ENCODE results near the gene ZNF184. TPM values are rescaled to one million over a fixed set of nuclear protein-coding genes. Genes with fewer than 3 reads are reported as not detected.

Gene ZNF184
- total and polyA plus RNA-seq, 4 donors = 10.1 to 21.5 (median 16.4) TPM

DNA sequence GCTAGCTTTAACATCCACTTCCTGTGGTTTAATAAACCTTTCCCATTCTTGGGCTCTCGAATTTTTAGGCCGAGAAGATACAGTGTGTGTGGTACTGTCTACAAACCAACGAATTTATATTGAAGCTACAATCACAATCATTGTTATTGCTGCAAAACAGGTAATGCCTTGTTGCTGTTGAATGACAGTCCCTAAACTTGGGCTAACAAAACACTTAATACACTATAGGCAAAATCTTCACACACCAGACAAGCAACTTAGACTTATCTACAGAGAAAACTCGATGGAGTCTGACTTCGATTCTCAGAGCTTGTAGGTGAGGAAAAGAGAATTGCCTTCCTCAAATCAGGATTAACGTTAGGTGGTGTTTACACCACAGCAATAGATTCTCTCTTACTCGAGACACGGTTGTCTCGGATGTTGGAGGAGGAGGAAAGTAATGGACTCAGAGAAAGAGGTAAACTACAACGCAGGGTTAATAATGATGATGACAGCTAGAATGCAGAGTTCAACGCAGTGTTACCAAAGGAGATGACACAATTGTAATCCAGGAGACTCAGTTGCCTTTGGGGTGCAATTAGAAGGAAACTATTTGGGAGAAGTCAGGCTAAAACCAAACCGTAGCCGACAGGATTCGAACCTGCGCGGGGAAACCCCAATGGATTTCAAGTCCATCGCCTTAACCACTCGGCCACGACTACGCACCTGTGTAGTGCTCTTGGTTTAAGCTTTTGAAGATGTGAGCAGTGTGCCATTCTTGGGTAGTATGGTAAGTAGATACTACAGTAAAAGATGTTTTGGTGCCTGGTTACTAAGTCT is 32.5 kb upstream of the ZNF184 start:
- Histone ChIP-seq H3K9me3 (ENCODE audit: control insufficient read depth, insufficient read depth, low read length) (no peaks in the 10 kb centered on the region), H3K4me1 (ENCODE audit: control insufficient read depth, insufficient read depth, low read length) (peaks cover 7% of the 10 kb centered on the region), H3K27ac (ENCODE audit: low read depth, low read length) (no peak overlapping the region), H3K36me3 (ENCODE audit: control insufficient read depth, insufficient read depth, low read length) (no peaks in the 10 kb centered on the region), H3K27me3 (ENCODE audit: control insufficient read depth, insufficient read depth, low read length) (peaks cover 46% of the 10 kb centered on the region), H3K4me3 (ENCODE audit: low read depth, low read length) (no peak overlapping the region)
- peak in 1 of 6 donors; percentile 14 for DNase-seq (ENCODE audit: low read depth in 4 of 6, low spot score in 6 of 6)
- 20% methylated on average over 14 of the region's 20 CpGs for WGBS (ENCODE audit: insufficient coverage)

GRCh38 chr6:27503436-27504030 is 30.6 kb upstream of the ZNF184 start:
- peak in 3 of 6 donors; percentile 57 to 87 (median 83) for DNase-seq (ENCODE audit: low read depth in 4 of 6, low spot score in 6 of 6)
- peaks cover 7% of the 10 kb centered on the region for H3K4me1 ChIP-seq (ENCODE audit: control insufficient read depth, insufficient read depth, low read length)
- 2% methylated on average over 13 of the region's 21 CpGs for WGBS (ENCODE audit: insufficient coverage)
- H3K4me3 ChIP-seq (ENCODE audit: low read depth, low read length) = peak overlapping the region; percentile 40
- no peak overlapping the region for H3K27ac ChIP-seq (ENCODE audit: low read depth, low read length)
- H3K36me3 ChIP-seq (ENCODE audit: control insufficient read depth, insufficient read depth, low read length) = no peaks in the 10 kb centered on the region
- no peaks in the 10 kb centered on the region for H3K9me3 ChIP-seq (ENCODE audit: control insufficient read depth, insufficient read depth, low read length)
- peaks cover 62% of the 10 kb centered on the region for H3K27me3 ChIP-seq (ENCODE audit: control insufficient read depth, insufficient read depth, low read length)

DNA sequence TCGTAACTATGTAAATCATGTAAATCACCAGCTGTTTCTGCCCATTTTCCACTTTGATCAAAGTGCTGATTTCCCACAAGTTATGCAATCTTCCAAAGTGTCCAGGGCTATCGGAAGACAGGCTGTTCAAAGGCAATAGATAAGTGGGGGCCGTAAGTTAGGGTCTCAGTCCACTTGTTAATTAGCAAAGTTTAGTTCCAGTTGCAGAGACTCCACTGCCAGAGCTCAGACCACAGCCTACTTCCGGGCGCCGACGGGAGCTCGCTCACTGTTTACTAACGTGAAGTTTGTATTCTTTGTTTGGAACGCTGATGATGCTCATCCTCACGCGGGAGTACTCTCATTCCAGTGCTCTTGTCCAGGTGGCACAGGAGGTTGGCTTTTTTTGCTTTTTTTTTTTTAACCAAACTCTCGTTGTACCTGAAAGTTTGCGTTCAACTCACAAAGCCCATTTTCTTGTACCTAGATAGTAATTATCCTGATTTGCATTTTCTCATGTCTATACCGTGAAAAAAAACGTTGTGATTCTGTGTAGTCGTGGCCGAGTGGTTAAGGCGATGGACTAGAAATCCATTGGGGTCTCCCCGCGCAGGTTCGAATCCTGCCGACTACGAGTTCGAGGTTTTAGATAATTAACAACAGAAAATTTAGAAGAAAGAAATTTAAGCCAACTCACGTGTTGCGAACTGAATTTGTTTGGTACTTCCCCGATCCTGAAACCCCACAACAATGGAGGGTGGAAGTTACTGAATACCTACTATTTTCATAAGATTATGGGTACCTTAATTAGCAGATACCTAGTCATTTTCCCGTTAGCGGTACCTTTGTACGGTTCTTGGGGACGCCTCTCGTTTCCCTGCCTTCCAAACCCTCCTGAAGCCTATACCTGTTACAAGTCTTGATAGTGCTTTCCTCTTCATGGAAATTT is 29.9 kb upstream of the ZNF184 start:
- WGBS (ENCODE audit: insufficient coverage) = 0% methylated on average over 13 of the region's 33 CpGs
- peaks cover 67% of the 10 kb centered on the region for H3K27me3 ChIP-seq (ENCODE audit: control insufficient read depth, insufficient read depth, low read length)

DNA sequence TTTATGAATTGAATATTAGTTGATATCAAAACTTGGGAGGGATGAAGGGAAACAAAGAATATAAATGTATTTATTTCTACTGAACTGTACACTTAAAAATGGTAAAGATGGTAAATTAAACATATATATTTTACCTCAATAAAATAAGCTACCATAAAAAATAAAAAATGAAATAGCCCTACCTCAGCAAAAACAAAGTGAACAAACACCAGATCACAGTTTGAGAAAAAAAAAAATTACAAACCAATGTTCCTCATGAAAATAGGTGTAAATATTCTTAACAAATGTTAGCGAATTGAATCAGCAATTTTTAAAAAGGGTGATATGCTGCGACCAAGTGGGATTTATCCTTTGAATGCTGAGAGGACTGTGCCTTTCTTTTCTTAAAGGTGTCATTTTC is 28.3 kb upstream of the ZNF184 start:
- no peak for DNase-seq (ENCODE audit: low read depth in 4 of 6, low spot score in 6 of 6)
- peaks cover 7% of the 10 kb centered on the region for H3K4me1 ChIP-seq (ENCODE audit: control insufficient read depth, insufficient read depth, low read length)
- H3K9me3 ChIP-seq (ENCODE audit: control insufficient read depth, insufficient read depth, low read length) = no peaks in the 10 kb centered on the region
- no peaks in the 10 kb centered on the region for H3K36me3 ChIP-seq (ENCODE audit: control insufficient read depth, insufficient read depth, low read length)
- H3K27me3 ChIP-seq (ENCODE audit: control insufficient read depth, insufficient read depth, low read length) = peaks cover 64% of the 10 kb centered on the region
- no peak overlapping the region for H3K27ac ChIP-seq (ENCODE audit: low read depth, low read length)
- WGBS (ENCODE audit: insufficient coverage) = no CpG with 5 or more reads among the region's 2 CpGs
- no peak overlapping the region for H3K4me3 ChIP-seq (ENCODE audit: low read depth, low read length)

More for the DNA sequence above, 29.9 kb upstream of the ZNF184 start:
- Histone ChIP-seq H3K36me3 (ENCODE audit: control insufficient read depth, insufficient read depth, low read length) (no peaks in the 10 kb centered on the region), H3K4me3 (ENCODE audit: low read depth, low read length) (peak overlapping the region; percentile 40), H3K4me1 (ENCODE audit: control insufficient read depth, insufficient read depth, low read length) (peaks cover 7% of the 10 kb centered on the region), H3K27ac (ENCODE audit: low read depth, low read length) (no peak overlapping the region), H3K9me3 (ENCODE audit: control insufficient read depth, insufficient read depth, low read length) (no peaks in the 10 kb centered on the region)
- peak in 3 of 6 donors; percentile 35 to 77 (median 66) for DNase-seq (ENCODE audit: low read depth in 4 of 6, low spot score in 6 of 6)

GRCh38 chr6:27500177-27500576 is 27.3 kb upstream of the ZNF184 start:
- H3K9me3 ChIP-seq (ENCODE audit: control insufficient read depth, insufficient read depth, low read length) = no peaks in the 10 kb centered on the region
- H3K4me3 ChIP-seq (ENCODE audit: low read depth, low read length) = no peak overlapping the region
- 20% methylated on average over 2 of the region's 2 CpGs for WGBS (ENCODE audit: insufficient coverage)
- no peaks in the 10 kb centered on the region for H3K36me3 ChIP-seq (ENCODE audit: control insufficient read depth, insufficient read depth, low read length)
- peaks cover 12% of the 10 kb centered on the region for H3K4me1 ChIP-seq (ENCODE audit: control insufficient read depth, insufficient read depth, low read length)
- H3K27ac ChIP-seq (ENCODE audit: low read depth, low read length) = no peak overlapping the region
- peaks cover 68% of the 10 kb centered on the region for H3K27me3 ChIP-seq (ENCODE audit: control insufficient read depth, insufficient read depth, low read length)
- DNase-seq (ENCODE audit: low read depth in 4 of 6, low spot score in 6 of 6) = no peak

DNA sequence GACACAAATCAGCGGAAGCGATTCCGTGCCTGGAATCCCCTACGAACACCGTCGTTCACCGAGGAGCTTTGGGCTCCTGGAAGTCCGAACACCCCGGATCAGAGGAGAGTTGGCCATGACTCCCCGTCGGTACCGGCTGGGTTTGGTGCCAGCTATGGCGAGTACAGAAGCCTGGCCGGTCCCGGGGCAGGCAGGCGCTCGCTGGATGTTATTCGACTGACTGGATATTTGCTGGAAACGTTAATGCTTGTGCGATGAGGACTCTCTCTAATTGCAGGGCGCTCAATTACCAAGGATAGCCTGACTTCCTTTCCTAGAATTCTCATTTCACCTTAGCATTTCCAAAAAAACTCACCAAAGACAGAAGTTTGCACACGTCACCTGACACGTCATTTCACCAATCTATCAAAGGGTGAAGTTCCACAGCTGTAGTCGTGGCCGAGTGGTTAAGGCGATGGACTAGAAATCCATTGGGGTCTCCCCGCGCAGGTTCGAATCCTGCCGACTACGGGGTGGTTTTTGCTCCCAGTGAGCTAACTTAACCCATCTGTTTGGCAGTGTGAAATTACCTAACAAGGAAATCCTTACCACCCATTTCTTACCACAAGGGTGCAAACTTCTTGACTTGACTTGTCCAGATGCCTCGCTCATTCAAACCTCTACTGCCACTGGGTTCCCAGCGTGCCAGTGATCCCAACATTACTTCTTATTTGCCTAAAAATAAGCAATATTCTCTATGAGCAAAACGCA is 22.7 kb upstream of the ZNF184 start:
- Histone ChIP-seq H3K36me3 (ENCODE audit: control insufficient read depth, insufficient read depth, low read length) (no peaks in the 10 kb centered on the region), H3K4me1 (ENCODE audit: control insufficient read depth, insufficient read depth, low read length) (peaks cover 7% of the 10 kb centered on the region), H3K27ac (ENCODE audit: low read depth, low read length) (no peak overlapping the region), H3K27me3 (ENCODE audit: control insufficient read depth, insufficient read depth, low read length) (peaks cover 56% of the 10 kb centered on the region), H3K9me3 (ENCODE audit: control insufficient read depth, insufficient read depth, low read length) (no peaks in the 10 kb centered on the region), H3K4me3 (ENCODE audit: low read depth, low read length) (peak overlapping the region; percentile 52)
- peak in 3 of 6 donors; percentile 44 to 74 (median 70) for DNase-seq (ENCODE audit: low read depth in 4 of 6, low spot score in 6 of 6)
- WGBS (ENCODE audit: insufficient coverage) = 2% methylated on average over 28 of the region's 34 CpGs

- H3K27me3 ChIP-seq (ENCODE audit: control insufficient read depth, insufficient read depth, low read length) = peaks cover 50% of the 10 kb centered on the region
- no peaks in the 10 kb centered on the region for H3K9me3 ChIP-seq (ENCODE audit: control insufficient read depth, insufficient read depth, low read length)
- no peaks in the 10 kb centered on the region for H3K36me3 ChIP-seq (ENCODE audit: control insufficient read depth, insufficient read depth, low read length)
- 11% methylated on average over 3 of the region's 7 CpGs for WGBS (ENCODE audit: insufficient coverage)
- H3K27ac ChIP-seq (ENCODE audit: low read depth, low read length) = no peak overlapping the region
- DNase-seq (ENCODE audit: low read depth in 4 of 6, low spot score in 6 of 6) = no peak
- peak overlapping the region; percentile 52 for H3K4me3 ChIP-seq (ENCODE audit: low read depth, low read length)
- peaks cover 7% of the 10 kb centered on the region for H3K4me1 ChIP-seq (ENCODE audit: control insufficient read depth, insufficient read depth, low read length)
Observed at GRCh38 chr6:27494987-27495385, 22.1 kb upstream of the ZNF184 start.

GRCh38 chr6:27494103-27494502 is 21.2 kb upstream of the ZNF184 start:
- H3K36me3 ChIP-seq (ENCODE audit: control insufficient read depth, insufficient read depth, low read length) = no peaks in the 10 kb centered on the region
- no peak overlapping the region for H3K27ac ChIP-seq (ENCODE audit: low read depth, low read length)
- peaks cover 7% of the 10 kb centered on the region for H3K4me1 ChIP-seq (ENCODE audit: control insufficient read depth, insufficient read depth, low read length)
- no peak overlapping the region for H3K4me3 ChIP-seq (ENCODE audit: low read depth, low read length)
- no peaks in the 10 kb centered on the region for H3K9me3 ChIP-seq (ENCODE audit: control insufficient read depth, insufficient read depth, low read length)
- H3K27me3 ChIP-seq (ENCODE audit: control insufficient read depth, insufficient read depth, low read length) = peaks cover 42% of the 10 kb centered on the region
- WGBS (ENCODE audit: insufficient coverage) = no CpG with 5 or more reads among the region's 1 CpG
- DNase-seq (ENCODE audit: low read depth in 4 of 6, low spot score in 6 of 6) = no peak
